Activated T-cell treated with anti-CD3 and anti-CD28 coated beads for 4 hours (primary cell): ENCODE results near the gene OSTC.
"Not testable (repeated sequence)": the region's sequence is repeated elsewhere in the genome, so short reads cannot be mapped to it uniquely, and the experiment has no call there.

Source experiments
- DNase-seq: peaks from one replicate; pipeline ENCODE4 v3.0.0-alpha.2; 2020

OSTC gene

GRCh38 chr4:108649863-108650211 lies 562 bp upstream of the OSTC start:
- no peak for DNase-seq

GRCh38 chr4:108651014-108651791 lies 804 bp downstream of the OSTC start:
- no peak for DNase-seq

DNA sequence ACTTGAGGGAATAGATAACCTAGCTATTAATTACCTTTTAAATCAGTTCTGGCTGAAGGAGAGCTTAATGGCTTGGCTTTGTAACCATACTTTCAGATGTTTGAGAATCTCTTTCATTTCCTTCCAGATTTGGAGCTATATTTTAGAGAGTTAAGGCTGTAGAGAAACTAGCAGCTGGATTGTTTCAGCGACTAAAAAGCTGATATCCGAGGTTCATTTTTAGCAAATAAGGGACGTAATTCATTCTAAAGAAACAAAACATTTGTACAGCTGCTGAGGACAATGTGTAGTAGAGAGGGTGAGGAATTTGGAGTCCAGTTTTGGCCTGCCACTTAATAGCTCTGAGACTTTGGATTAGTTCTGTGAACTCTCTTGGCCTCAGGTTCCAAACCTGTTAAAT lies 12.2 kb downstream of the OSTC start:
- DNase-seq = no peak

GRCh38 chr4:108674356-108674977 lies 24.1 kb downstream of the OSTC start:
- DNase-seq = no peak

DNA sequence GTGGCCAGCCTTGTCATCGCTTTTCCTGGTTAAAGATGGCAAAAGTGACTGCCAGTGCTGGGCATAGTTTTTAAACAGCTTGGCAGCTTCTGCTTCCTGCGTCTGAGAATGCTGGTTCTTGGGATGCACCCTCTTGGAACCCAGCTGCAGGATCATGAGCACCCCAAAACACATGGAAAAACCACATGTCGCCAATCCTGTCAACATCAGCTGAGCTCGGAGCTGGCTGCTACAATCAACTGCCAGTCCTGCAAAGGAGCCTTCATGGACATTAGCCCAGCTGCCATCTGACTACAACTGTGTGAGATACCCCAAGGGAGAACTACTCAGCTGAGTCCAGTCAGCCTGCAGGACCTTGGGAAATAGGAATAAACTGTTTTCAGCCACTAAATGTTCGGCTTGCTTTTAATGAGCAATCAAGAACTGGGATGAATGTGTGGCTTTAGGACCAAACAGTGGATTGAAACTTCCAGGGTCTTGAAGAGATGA lies 31.0 kb downstream of the OSTC start:
- no peak for DNase-seq

GRCh38 chr4:108683479-108683878 lies 33.1 kb downstream of the OSTC start:
- DNase-seq = no peak

- no peak for DNase-seq
Measured at GRCh38 chr4:108685036-108685686, 34.8 kb downstream of the OSTC start.

DNA sequence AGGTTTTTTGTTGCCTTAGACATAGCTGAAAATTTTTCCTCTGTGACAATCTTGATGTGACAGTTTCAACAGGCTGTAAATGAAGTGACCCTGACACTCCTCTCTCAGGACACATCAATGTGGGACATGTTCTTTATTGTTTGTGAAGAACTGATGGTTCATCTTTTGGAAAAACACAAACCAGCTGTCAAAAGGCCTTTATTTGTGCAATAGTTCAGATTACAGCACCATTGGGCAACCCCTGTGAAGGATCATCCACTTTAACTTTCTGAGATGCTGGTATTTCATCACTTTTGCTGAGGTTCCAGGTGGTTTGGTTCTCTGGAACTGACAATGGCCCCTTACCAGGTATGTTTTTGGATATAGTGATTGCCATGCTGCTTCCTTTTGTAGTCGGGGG lies 40.3 kb downstream of the OSTC start:
- no peak for DNase-seq

DNA sequence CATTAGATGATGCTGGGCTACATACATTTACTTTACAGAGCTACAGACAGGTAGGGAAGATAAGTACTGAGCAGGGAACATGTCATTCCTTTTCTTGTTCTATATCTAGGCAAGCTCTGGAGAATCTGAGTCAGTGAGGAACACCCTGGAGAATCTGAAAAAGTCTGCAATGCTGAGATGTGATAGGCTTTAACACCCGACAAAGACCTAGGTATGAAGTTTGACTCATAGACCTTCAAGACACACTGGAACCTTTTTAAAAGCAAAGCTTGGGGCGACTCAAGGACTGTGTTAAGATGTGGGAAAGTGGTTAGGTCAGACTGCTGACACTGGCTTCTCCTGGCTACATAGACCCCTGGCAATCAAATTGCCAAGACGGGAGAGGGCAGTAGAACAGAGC lies 42.8 kb downstream of the OSTC start:
- no peak for DNase-seq

- DNase-seq = no peak
Measured at GRCh38 chr4:108693819-108694218, 43.4 kb downstream of the OSTC start.

DNA sequence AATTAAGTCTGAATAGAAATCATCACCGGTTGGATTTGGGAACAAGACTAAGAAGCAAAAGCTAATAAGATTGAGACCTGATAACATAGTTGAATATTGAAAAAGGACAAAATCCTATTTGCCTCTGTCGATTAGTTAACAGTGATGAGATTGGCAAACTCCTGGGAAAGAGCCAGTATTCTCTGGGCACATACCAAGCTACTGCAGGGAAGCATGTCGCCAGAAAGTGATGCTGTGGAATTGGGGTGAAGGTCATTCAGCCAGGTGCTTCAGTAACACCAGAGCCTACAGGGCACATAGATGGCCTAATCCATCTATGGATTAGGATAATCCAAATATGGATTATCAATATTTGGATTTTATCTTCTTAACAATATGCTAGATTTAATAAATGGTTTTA lies 44.0 kb downstream of the OSTC start:
- no peak for DNase-seq

DNA sequence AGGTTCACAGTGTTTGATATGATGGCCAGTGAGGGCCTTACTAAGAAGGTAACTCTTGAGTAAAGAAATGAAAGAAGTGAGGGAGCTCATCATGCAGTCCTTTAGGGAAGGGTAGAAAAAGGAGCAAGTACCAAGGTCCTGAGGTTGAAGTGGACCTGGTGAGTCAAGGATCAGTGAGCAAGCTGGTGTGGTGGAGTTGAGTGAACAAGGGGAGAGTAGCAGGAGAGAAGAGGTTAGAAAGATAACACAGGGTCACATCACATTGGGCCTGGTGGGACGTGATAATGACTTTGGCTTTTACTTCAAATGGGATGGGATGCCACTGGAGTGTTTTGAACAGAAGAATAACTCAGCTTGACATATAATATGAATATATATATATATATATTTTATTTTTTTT lies 44.7 kb downstream of the OSTC start:
- DNase-seq = no peak

GRCh38 chr4:108696160-108696559 lies 45.8 kb downstream of the OSTC start:
- DNase-seq = no peak

DNA sequence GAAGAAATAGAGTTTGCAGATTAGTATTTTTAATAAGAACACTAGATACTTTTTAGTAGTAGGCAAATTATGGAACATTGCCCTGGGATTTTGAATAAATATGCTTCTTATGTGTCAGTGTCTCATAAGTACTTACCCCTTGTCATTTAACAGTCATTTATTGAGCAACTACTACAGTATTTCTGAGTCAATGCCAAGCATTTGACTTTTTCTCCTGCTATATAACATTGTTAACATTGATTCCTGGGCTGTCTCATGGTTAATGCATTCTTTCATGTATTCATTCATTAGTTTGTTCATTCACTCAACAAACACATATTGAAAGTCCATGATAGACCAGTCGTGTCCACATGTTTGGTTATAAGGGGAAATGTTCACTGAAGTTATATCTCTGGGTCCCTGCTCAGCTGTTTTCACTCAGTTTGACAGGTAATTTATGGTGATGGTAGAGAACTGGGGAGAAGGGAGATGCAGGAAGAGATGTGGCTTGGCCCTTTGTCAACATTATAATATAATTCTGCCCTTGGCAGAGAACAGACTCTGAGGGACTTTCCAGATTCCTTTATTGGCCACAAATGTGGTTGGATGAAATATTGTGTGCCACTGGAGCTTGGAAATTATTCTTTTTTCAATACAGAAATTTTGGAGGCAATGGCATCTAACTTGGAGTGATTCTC lies 49.8 kb downstream of the OSTC start:
- DNase-seq = no peak

GRCh38 chr4:108702960-108703359 lies 52.6 kb downstream of the OSTC start:
- no peak for DNase-seq

GRCh38 chr4:108703370-108703769 lies 53.0 kb downstream of the OSTC start:
- DNase-seq = no peak

- no peak for DNase-seq
Measured at GRCh38 chr4:108703966-108704365, 53.6 kb downstream of the OSTC start.

- no peak for DNase-seq
Measured at GRCh38 chr4:108706289-108706688, 55.9 kb downstream of the OSTC start.

DNA sequence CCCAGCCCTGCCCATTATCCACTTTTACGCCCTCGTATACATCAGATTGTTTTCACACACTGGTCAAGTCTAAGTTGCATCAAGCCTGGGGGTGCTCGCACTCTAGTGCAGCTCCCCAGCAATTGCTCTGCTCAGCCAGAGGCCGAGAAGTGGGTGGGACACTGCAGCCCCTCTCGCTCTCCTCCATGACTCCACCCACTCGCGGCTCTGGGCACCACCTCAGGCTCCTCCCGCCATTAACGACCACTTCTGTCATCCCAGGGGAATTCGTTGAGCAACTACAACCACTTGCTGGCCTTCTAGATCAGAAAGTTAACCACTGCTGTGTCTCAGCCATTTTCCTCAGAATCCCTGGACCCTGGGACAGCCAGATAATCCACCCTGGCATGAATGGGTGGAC lies 58.8 kb downstream of the OSTC start:
- DNase-seq = no peak

DNA sequence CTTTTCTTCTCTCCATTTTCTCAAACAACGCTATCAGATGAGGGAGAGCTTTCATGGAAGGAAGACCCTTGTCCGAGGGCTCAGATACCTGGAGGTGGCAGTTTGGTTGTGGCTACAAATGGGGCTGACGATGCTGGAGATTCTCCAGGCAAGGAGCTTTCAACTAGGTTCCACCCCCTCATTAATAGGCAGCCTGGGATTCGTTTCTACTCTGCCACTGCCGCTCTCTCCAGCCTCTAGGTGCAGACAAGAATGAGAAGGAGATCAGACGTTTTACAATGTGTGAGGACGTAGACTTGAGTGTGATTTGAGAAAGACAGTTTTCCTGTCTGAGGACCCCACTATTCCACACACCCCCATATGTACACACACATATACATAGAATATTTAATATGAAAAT lies 59.3 kb downstream of the OSTC start:
- DNase-seq = no peak

DNA sequence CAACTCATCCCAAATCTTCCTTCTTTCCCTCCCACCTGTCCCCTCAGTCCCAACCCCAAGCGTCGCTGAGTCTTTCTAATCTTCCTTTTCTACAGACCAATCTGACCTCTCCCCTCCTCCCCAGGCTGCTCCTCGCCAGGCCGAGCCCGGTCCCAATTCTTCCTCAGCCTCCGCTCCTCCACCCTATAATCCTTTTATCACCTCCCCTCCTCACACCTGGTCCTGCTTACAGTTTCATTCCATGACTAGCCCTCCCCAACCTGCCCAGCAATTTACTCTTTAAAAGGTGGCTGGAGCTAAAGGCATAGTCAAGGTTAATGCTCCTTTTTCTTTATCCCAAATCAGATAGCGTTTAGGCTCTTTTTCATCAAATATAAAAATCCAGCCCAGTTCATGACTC lies 60.2 kb downstream of the OSTC start:
- not testable (repeated sequence) for DNase-seq

DNA sequence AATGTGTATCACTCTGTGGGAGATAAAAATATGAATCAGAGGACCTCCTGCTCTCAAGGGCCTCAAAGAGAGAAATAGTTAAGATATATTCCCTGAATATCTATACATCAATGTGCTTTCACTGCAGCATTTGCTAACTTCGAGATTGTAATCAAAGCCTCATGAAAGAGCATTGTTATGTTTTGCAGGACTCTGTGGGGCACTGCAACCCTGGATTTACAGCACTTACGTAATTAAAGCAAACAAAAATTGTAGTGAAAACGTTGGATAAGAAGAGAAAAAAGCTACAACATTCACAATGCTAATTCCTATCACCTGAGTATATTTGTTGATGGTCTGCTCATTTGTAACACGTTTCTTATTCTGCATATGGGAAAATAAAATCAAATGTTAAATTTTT lies 64.5 kb downstream of the OSTC start:
- no peak for DNase-seq

GRCh38 chr4:108716340-108716739 lies 65.9 kb downstream of the OSTC start:
- no peak for DNase-seq

DNA sequence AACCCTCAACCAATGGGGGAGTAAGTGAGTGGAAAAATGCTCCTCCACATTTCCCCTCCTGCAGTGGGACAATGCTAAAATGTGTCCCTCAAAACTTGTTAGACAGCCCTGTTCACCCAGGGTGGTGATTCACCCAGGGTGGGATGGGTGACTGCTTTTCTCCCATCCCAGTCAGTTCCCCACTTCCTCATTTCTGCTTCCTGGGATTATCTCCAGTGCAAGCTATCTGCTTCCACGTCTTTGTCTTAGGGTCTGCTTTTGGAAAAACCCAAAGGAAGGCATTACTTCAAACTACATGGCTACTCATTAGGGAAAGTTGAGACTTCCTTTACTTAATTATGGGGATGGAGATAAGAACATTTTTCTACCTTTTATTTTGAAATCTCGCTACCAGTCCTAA lies 67.0 kb downstream of the OSTC start:
- no peak for DNase-seq
